PFSK-1 (cell line): Measurements from ENCODE around the gene HDAC4.

ENCODE experiments used
- FOXP2 ChIP-seq: optimal IDR thresholded peaks from 2 replicates; pipeline ENCODE3; 2011; ENCODE audit warnings: borderline replicate concordance, control low read depth, inconsistent platforms; ENCODE audit not compliant: insufficient read depth; ENCODE audit errors: extremely low read length, extremely low read depth
- POLR2AphosphoS5 ChIP-seq: IDR thresholded peaks from 2 replicates; pipeline ENCODE4 v1.6.1; 2012; ENCODE audit warnings: low read depth, mild to moderate bottlenecking, control low read depth, low read length, moderate library complexity
- REST ChIP-seq, 2 experiments: IDR thresholded peaks; 2 replicates each; pipeline versions ENCODE4 v1.6.1 to v1.8.0; 2011 to 2012; ENCODE audit warnings: low read depth in 2 of 2, low read length in 2 of 2, control low read depth in 1 of 2, inconsistent platforms in 1 of 2, mild to moderate bottlenecking in 1 of 2, moderate library complexity in 1 of 2; ENCODE audit not compliant: insufficient read depth in 1 of 2
- SIN3A ChIP-seq: IDR thresholded peaks from 2 replicates; pipeline ENCODE4 v1.6.1; 2012; ENCODE audit warnings: mild to moderate bottlenecking, low read length, moderate library complexity, borderline replicate concordance; ENCODE audit not compliant: insufficient read depth
- TAF1 ChIP-seq: IDR thresholded peaks from 2 replicates; pipeline ENCODE4 v1.6.1; 2012; ENCODE audit warnings: low read length, control low read depth, borderline replicate concordance; ENCODE audit not compliant: insufficient read depth

- TF ChIP-seq SIN3A (no peak), POLR2AphosphoS5 (no peak), TAF1 (no peak), REST (IDR thresholded peaks at IDR 0.05; ENCODE audit: insufficient read depth in 1 of 2, low read depth in 2 of 2, low read length in 2 of 2) (no peak), FOXP2 (no peak)
These were observed 342.1 kb downstream of the HDAC4 start for GRCh38 chr2:239058766-239059165.
